ENCODE measurements around the gene ITPK1.

GRCh38 chr14:93016275-93016845 lies 99.4 kb downstream of the ITPK1 start:
- TF ChIP-seq POLR2A (IDR thresholded peaks at IDR 0.05) (no peak), CTCF (IDR thresholded peaks at IDR 0.05) (no peak)
